NCI-H748 treated with DMSO at 0.1 percent for 48 hours (cell line): ENCODE results near the gene HOXC12.

ENCODE experiments used
- DNase-seq: peaks from one replicate; lab custom pipeline; 2025; lab: John Stamatoyannopoulos, UW

HOXC12 gene

DNA sequence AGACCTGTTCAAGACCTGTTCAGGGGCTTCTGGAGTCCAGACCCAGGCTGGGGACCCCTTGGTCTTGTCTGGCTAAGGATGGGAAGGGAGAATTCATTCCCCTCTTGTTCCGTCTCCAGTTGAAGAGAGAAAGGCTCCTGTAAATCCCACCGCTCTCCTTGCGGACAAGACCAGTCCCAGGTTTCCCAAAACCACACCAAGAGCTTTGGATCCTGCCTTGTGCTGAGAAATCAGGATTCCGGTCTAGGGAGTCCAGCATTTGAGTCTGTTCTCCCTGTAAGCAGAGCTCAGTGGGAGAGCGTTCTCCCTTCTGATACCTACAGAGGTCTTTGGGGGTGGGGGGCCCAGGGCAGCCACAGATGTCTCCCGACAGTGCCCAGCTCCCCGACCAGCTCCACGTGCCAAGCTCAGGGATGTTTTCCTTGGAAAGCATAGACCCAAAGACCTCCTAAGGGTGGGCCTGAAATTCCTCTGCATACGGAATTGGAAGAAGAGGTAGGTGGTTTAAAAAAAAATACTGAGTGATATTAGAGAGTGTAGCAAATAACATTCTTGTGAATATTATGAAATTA, 14.2 kb upstream of the HOXC12 start:
- DNase-seq, result no peak

GRCh38 chr12:53941187-53941586, 13.5 kb upstream of the HOXC12 start:
- DNase-seq, result no peak

DNA sequence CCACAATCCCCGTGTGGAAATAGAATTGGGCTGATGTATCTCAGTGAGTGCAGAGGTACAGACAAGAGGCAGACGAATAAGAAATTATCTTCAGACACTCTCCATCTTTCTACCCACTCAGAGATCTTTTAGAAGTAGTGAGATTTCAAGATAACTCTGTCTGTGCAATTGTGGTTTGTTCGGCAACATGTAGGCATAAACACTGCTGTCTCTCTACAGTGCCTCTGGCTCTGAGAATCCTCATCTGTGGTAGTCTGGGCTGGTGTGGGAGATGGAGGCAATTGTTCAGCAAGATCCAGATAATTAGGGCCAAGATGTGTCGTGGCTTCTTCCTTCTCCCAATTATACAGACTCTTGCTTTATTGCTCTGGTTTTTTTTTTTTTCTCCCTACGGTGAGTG, 13.0 kb upstream of the HOXC12 start:
- no peak for DNase-seq

GRCh38 chr12:53942467-53942997, 12.2 kb upstream of the HOXC12 start:
- no peak for DNase-seq

DNA sequence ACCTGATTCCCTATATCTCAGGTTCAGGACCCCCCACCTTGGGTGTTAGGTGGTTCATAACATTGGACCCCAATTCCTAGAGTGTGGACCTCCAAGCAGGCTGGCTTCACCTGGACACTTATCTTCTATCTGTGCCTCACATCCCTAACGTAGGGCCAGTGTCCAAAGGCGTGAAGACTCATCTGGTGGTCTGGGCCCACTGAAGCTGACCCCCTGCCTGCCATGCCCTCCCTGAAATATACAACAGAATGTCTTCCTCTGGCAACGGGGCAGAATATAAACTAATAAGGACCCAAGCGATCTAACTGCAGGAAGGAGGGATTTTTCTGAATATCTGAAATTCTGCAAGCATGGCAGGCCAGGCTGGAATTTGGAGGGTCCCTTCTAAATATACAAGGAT, 10.5 kb upstream of the HOXC12 start:
- no peak for DNase-seq

GRCh38 chr12:53944907-53945847, 9.5 kb upstream of the HOXC12 start:
- no peak for DNase-seq

DNA sequence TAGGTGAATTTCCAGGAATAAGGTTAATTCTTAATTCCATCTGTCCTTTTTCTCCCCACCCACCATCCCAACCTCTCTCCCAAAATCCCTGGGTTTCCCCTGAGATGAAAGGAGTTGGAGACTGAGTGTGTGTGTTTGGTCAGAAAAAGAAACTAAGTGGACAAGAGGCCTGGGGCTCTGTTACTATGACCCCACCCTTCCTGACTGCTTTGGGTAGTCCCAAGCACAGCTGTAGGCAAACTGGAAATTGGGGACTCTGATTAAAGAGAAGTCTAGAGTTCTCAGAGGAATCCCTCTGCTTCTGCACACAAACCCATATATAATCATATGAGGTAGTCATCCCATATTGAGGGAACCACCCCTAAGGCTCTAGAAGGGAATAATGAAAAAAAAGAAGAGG, 7.0 kb upstream of the HOXC12 start:
- DNase-seq, result no peak

DNA sequence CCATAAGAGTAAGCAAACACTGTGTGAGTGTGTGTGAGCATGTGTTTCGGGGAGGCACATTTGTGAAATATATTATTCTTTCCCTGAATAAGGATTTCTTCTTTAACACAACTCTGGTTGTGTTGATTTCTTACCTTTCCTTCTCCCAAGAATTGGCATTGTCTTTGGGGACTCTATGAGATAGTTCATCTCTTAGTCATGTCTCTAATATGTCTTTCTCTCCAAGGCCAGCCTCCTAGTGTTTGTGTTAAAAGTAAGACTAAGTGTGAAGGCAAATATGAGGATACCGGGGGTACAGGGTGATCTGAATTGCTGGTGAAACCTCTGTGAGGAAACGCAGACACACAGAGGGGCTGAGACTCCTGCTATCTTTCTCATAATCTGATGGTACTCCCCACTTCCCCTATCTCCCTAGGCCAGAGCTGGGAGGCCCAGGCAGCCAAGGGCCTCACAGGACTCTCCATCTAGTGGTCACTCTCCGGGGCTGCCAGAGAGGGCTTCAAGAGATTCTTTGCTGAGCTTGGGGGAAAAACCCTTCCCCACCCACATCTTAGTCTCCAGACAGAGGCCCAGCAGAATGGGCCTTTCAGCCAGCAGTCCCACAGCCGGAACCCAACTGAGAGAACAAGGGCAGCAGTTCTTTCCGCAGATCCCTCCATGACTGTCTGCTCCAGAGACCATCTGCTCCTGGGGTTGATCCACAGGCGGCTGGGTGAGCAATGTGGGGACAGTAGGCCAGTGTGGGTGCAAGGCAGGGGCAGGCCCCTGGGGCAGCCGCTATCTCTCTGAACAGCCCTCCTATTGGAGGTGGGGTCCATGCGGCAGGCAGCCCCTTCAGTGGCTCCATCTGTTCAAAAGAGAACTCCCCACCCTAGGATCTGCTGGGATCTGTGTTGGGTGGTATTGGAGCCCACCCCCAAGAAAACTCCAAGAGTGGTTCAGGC, 5.8 kb upstream of the HOXC12 start:
- no peak for DNase-seq

DNA sequence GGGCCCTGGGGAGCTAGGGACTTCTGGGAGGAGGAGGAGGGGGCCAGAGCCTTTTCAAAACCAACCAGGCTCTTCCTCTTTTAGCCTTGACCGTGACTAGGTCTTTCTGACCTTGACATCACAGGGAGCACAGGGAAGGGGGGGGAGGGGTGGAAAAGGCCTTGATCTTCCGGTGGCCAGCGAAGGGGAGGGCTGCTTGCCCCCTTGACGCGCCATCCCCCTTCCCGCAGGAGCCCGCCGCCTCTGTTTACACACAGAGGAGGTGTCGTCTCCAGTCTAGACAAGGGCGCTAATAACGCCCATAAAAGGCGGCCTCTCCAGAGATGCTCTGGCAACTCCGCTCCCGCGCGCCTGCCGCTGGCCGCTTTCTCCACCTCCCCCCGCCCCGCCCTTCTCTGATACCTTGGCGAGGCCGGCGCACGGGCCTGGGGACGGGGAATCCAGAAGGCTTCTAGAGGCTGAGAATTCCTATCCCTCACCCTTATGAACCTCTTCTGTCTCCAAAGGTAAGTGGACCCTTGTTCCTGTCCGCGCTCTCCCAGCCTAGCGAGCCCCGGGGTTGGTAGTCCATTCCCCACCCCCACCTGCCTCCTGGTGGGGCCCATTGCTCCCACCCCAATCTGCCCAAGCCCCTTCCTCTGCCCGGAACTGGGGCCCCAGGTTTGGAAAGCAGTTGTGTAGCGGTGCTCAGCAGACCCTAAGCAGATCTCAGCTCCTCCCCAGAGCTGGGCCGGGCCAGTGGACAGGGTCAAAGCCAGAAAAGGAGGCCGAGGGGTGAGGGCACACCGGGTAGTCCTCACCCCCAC, 4.9 kb upstream of the HOXC12 start:
- peak; percentile 76 for DNase-seq

DNA sequence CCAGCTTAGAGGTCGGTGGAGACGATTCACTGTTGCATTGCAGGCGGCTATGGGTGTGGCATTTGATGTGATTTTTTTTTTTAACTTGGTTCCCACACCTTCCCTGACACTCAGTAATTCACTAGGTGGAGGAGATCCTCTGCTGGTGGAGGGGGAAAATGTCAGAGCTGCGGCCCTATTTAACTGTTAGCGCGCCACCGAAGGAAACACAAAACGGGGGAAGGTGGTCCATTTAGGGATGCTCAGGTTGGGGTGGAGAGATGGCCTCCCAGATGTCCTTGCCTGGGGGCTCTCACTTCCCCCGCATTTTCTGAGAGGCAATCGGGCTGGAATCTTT, 4.3 kb upstream of the HOXC12 start:
- DNase-seq, result no peak

DNA sequence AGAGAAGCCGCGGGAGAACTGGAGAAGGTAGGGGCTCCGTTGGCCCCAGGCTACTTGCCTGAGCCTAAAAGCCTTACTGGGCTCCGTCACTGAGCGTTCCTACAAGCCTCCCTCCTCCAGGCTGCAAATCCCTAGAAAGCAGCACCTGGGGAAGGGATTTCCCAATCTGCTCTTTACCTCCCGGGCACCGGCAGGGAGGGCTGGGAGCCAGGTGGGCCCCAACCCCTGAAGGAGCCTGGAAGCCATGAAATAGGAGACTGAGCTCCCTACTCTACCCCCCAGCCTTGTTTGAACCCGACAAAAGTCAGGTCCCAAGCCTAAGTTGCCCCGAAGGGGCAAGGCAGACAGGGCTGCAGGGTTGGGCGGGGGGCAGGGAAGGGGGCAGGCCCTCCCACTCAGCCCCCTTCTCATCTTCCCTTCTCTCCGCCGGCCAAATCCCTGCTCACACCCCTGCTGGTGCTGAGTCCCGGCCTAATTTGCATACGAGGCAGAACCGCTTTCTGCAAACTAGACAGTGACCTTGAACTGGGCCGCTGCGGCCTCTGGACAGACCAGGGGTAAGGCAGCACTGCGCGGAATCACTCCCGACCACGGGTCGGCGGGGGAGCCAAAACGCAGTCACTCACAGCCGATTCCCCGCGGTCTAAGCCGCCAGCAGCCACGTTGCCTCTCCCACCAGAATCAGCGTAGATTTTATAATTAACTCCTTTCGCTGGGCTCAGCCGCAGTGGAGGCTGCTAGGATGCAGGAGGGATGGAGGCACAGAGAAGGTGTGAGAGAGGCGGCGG, 3.7 kb upstream of the HOXC12 start:
- DNase-seq, result no peak

DNA sequence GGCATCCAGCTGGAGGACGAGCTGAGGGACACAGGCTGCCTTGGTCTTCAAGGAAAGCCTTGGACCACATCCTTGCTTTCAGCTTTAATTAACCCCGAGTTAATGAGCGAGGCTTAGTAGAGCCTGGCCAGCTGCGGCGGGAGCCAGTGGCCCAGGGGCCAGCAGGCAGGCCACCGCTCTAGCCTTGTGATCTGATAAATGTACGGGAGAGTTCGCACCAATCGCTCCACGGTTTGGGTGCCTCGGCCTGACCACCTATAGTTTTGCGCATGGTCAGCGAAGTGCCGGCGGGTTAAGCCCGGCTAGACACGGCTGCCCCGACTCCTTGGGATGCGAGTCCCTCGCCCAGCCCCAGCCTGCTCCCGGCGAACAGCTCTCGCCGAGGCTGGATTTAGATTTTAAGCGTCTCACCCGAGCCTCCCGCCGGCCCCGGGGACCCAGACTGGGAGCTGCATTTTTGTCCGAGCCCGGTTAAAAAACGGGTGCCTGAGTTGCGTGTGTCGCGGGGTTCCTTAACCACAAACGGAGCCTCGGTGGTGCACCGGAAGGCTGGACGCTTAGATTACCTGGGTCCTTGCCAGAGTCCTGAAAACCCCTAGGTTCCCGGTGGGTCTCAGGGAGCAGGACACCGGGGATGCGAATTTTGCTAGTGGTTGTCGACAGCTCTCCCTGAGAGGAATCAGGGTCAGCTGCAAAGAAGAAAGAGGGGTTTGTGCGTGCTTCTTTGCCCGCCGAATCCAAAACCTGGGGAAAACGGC, 2.9 kb upstream of the HOXC12 start:
- DNase-seq, result no peak

DNA sequence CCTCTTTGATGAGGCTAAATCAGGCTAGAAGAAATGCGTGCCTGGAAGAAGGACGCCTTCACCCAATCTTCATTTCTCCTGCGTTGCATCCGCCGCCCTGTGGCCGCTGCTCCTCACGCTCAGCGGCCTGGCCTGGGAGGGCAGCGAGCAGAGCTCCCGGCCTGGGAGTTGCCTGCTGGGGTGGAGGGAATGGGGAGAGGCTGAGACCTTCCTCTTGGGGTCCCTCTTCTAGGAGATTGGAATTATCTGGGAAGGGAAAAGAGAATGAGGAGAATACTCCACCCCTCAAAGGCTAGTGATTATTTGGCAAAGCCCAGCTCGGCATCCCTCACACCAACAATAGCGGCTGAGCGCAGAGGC, 2.4 kb upstream of the HOXC12 start:
- DNase-seq, result no peak

DNA sequence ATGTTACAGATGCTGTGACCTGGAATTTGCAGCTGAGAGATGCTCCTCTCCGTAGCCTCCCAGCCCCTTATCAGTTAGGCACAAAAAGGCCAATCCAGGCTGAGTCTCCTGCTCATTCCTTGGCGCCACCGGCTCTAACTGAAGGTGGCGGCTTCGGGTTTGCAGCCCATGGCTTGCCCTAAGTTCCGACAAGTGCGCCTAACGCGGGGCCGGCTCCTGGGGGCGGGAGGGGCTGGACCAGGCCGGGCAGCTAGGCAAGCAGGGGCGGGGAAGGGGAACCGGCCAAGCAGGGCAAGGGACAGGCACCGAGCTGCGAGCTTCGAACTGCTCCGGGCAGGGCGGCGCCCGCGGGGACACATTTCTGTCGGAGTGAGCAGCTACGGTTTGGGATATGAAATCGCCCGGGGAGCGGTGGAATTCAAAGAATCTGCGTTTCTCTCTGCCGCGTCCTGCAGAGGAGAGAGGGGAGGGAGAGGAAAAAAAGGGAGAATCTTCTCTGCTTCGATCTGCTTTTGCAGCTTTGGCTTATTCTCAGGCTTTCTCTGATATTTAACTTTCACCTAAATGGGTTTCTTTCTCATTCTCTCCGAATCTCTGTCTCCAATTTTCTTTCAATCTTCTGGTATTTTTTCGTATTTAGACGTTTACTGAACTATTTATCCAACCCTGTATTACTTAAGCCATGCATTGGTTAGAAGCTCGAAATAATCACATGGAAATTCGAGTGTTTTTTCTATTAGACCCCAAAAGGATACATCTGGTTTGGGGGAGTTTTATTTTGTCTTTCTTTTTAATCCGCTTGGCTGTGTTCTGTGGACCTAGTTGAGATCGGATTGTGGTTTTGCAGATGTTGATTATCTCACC, 1.6 kb upstream of the HOXC12 start:
- DNase-seq, result no peak

GRCh38 chr12:53953831-53954693, 641 bp upstream of the HOXC12 start:
- DNase-seq, result no peak

DNA sequence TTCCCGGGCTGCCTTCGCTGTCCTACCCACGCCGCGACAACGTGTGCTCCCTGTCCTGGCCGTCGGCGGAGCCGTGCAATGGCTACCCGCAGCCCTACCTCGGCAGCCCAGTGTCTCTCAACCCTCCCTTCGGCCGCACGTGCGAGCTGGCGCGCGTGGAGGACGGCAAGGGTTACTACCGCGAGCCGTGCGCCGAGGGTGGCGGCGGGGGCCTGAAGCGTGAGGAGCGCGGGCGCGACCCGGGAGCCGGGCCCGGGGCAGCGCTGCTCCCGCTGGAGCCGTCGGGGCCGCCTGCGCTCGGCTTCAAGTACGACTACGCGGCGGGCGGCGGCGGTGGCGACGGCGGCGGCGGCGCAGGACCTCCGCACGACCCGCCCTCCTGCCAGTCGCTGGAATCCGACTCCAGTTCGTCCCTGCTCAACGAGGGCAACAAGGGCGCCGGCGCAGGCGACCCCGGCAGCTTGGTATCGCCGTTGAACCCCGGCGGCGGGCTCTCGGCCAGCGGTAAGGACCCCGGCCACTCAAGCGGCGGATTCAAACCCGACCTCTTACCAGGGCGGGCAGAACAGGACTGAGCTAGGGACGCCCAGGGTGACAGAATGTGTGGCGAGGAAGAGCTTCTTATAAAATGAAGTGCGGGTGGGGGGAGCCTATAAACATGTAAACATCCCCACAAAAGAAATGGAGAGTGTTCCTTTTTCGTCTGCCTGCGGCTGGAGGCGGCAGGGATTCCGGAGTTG, 503 bp downstream of the HOXC12 start:
- no peak for DNase-seq

GRCh38 chr12:53955776-53956250, 1.1 kb downstream of the HOXC12 start:
- no peak for DNase-seq
